K562 (cell line): ENCODE data around the gene LRP1. TPM values are rescaled to one million over a fixed set of nuclear protein-coding genes. Genes with fewer than 3 reads are reported as not detected.

Experiments
- ATAC-seq: fragments of 200-7000 bp; cut with Tn5 transposase; 3 replicates; pipeline ENCODE4 v1.9.1; 2020; ENCODE audit warnings: moderate library complexity
- BruUV-seq: library from RNA; stranded (reverse); fragments of 400-500 nt; replicated peaks from 2 replicates; lab custom pipeline; 2021; lab: Mats Ljungman, UMichigan
- CTCF ChIA-PET: fragments of 300-600 bp; formaldehyde crosslinking; extraction: SDS; loops from one replicate; lab custom pipeline; 2021; ENCODE audit warnings: low intra/inter-chr PET ratio; lab: Yijun Ruan, JAX
- POLR2A ChIA-PET: fragments of 300-600, 350-650 bp; sonication (Branson Sonifier 250); formaldehyde crosslinking; extraction: SDS; loops from one replicate; lab custom pipeline; 2021; ENCODE audit warnings: antibody characterized with exemption, inconsistent platforms; lab: Yijun Ruan, JAX
- DNase-seq, 4 experiments: peaks; one replicate each; pipeline versions ENCODE4 v3.0.0 to v3.0.0-alpha.2; 2011 to 2018; ENCODE audit warnings: low spot score in 3 of 4, mixed read lengths in 3 of 4; ENCODE audit errors: extremely low read depth in 1 of 4
- FAIRE-seq: peaks from 2 replicates; lab custom pipeline; 2011; peaks lifted over from hg19 to GRCh38; lab: Jason Lieb, UNC
- H2AFZ ChIP-seq: 2 replicates; pipeline ENCODE4 v1.6.0; 2011; ENCODE audit warnings: low read depth, low read length, control low read depth, inconsistent platforms
- H3K27ac ChIP-seq: fragments of 200-600 bp; 3 replicates; pipeline ENCODE4 v1.8.0; 2011; ENCODE audit warnings: low read depth, mild to moderate bottlenecking, control low read depth, inconsistent platforms, low read length, moderate library complexity, mixed read lengths; ENCODE audit errors: extremely low read depth
- H3K27me3 ChIP-seq, 2 experiments: fragments of 300-600 bp in 1 of 2; 2 replicates in 1 of 2; 3 replicates in 1 of 2; pipeline versions ENCODE4 v1.6.0 to v1.8.0; 2011; ENCODE audit warnings: inconsistent platforms in 2 of 2, low read length in 2 of 2, mild to moderate bottlenecking in 1 of 2, mixed read lengths in 1 of 2, moderate library complexity in 1 of 2; ENCODE audit not compliant: control insufficient read depth in 2 of 2, insufficient read depth in 2 of 2
- H3K36me3 ChIP-seq: fragments of 300-600 bp; 3 replicates; pipeline ENCODE4 v1.8.0; 2011; ENCODE audit warnings: mild to moderate bottlenecking, low read length, inconsistent platforms; ENCODE audit not compliant: control insufficient read depth, insufficient read depth
- H3K4me1 ChIP-seq, 2 experiments: fragments of 200-600 bp in 1 of 2; replicated peaks in 1 of 2; 2 replicates in 1 of 2; 3 replicates in 1 of 2; pipeline versions ENCODE4 v1.5.1 to v1.8.0; 2011; ENCODE audit warnings: inconsistent platforms in 2 of 2, low read length in 2 of 2, mild to moderate bottlenecking in 1 of 2, mixed read lengths in 1 of 2, moderate library complexity in 1 of 2; ENCODE audit not compliant: control insufficient read depth in 2 of 2, insufficient read depth in 2 of 2
- H3K4me2 ChIP-seq: 2 replicates; pipeline ENCODE4 v1.6.1; 2011; ENCODE audit warnings: low read length, control low read depth, inconsistent platforms, mixed read lengths; ENCODE audit not compliant: insufficient read depth
- H3K4me3 ChIP-seq: fragments of 200-600 bp; sonication (generic), shearing (Covaris generic); 2 replicates; pipeline ENCODE4 v1.5.1; 2016; ENCODE audit warnings: control low read depth, inconsistent platforms
- H3K79me2 ChIP-seq: fragments of 200-600 bp; 3 replicates; pipeline ENCODE4 v1.8.0; 2011; ENCODE audit warnings: low read length, inconsistent platforms; ENCODE audit not compliant: control insufficient read depth, insufficient read depth
- H3K9ac ChIP-seq, 2 experiments: 2 replicates each; pipeline versions ENCODE4 v1.6.0 to v1.6.1; 2011; ENCODE audit warnings: low read depth in 2 of 2, low read length in 2 of 2, control low read depth in 1 of 2, inconsistent platforms in 1 of 2, mild to moderate bottlenecking in 1 of 2, mixed read lengths in 1 of 2; ENCODE audit not compliant: insufficient read depth in 1 of 2
- H3K9me1 ChIP-seq: one replicate; pipeline ENCODE4 v1.6.0; 2011; ENCODE audit warnings: inconsistent platforms, mild to moderate bottlenecking, low read length, moderate library complexity; ENCODE audit not compliant: control insufficient read depth, insufficient read depth
- H3K9me3 ChIP-seq: replicated peaks from 2 replicates; pipeline ENCODE4 v1.5.1; 2011; ENCODE audit warnings: low read depth, low read length, inconsistent platforms; ENCODE audit not compliant: control insufficient read depth, insufficient read depth
- H4K20me1 ChIP-seq: replicated peaks from 2 replicates; pipeline ENCODE4 v1.6.1; 2011; ENCODE audit warnings: low read length, inconsistent platforms, mixed read lengths; ENCODE audit not compliant: control insufficient read depth, insufficient read depth
- ATF7 ChIP-seq: fragments of 450-650 bp; IDR thresholded peaks from 2 replicates; pipeline ENCODE4 v1.7.1; 2014; ENCODE audit warnings: mild to moderate bottlenecking, moderate library complexity
- EGR1 ChIP-seq: fragments of 450-650 bp; conservative IDR thresholded peaks from 2 replicates; pipeline ENCODE4 v1.6.1; 2017; ENCODE audit warnings: mild to moderate bottlenecking
- EZH2 ChIP-seq: IDR thresholded peaks from 2 replicates; pipeline ENCODE4 v1.6.1; 2012; ENCODE audit warnings: low read depth, mild to moderate bottlenecking, inconsistent platforms, low read length, borderline replicate concordance
- FOXJ3 ChIP-seq: sonication (generic); formaldehyde crosslinking; IDR thresholded peaks from 2 replicates; pipeline ENCODE4 v1.4.0; 2020; ENCODE audit warnings: mild to moderate bottlenecking, missing genetic modification reagents
- FOXM1 ChIP-seq, 2 experiments: fragments of 450-650 bp in 1 of 2; sonication (generic) in 1 of 2; formaldehyde crosslinking in 1 of 2; IDR thresholded peaks; 2 replicates each; pipeline versions ENCODE4 v1.6.1 to v1.9.0; 2017 to 2022; ENCODE audit warnings: low read depth in 2 of 2, mild to moderate bottlenecking in 2 of 2, missing genetic modification reagents in 1 of 2, moderate library complexity in 1 of 2
- GATAD2A ChIP-seq: fragments of 450-650 bp; IDR thresholded peaks from 2 replicates; pipeline ENCODE4 v1.6.1; 2017
- NEUROD1 ChIP-seq: fragments of 150-350 bp; IDR thresholded peaks from 2 replicates; pipeline ENCODE4 v1.6.1; 2014; ENCODE audit warnings: borderline replicate concordance, low read length, low read depth; ENCODE audit not compliant: partially characterized antibody
- PRPF4 ChIP-seq: fragments of 200-400 bp; formaldehyde crosslinking; IDR thresholded peaks from one replicate; pipeline ENCODE4 v1.6.1; 2017; ENCODE audit warnings: low read length, low read depth, mild to moderate bottlenecking; ENCODE audit not compliant: insufficient read depth, poor library complexity, severe bottlenecking
- RBM14 ChIP-seq: fragments of 200-400 bp; formaldehyde crosslinking; IDR thresholded peaks from 2 replicates; pipeline ENCODE4 v1.6.1; 2018; ENCODE audit warnings: low read depth, mild to moderate bottlenecking, low read length, moderate library complexity, borderline replicate concordance; ENCODE audit not compliant: insufficient read depth
- RFX5 ChIP-seq: IDR thresholded peaks from 2 replicates; pipeline ENCODE4 v1.6.1; 2011; ENCODE audit warnings: low read depth, mild to moderate bottlenecking, improper control_type of control experiment, low read length
- XRCC3 ChIP-seq: fragments of 450-650 bp; IDR thresholded peaks from 2 replicates; pipeline ENCODE4 v1.6.1; 2017; ENCODE audit warnings: mild to moderate bottlenecking, moderate library complexity
- WGBS: fragments of 100-300 bp; shearing (Covaris generic); methylation state at CpG from one replicate; pipeline ENCODE4 v1.1.6; 2016; ENCODE audit warnings: low coverage, mixed read lengths; ENCODE audit not compliant: insufficient coverage; ENCODE audit errors: missing lambda C conversion rate; 5-methylcytosine and 5-hydroxymethylcytosine counted together
- in situ Hi-C: fragments of 300-500 bp; cut with MboI; formaldehyde crosslinking; loops from 4 replicates; pipeline ENCODE4 v1.15.0; 2018; ENCODE audit warnings: inconsistent platforms, mixed read lengths
- intact Hi-C: fragments of 100-400 bp; cut with micrococcal nuclease; formaldehyde crosslinking; loops from 2 replicates; pipeline ENCODE4 v1.14.2; 2022
- polyA plus RNA-seq, 8 experiments: library from polyadenylated mRNA; depleted of rRNA in 4 of 8; stranded (reverse) in 5 of 8; unstranded in 3 of 8; fragments of >200 nt; fragmentation: Nextera tagmentation in 2 of 8; fragmentation: Illumina TruSeq in 1 of 8; extraction: Ambion mirVana in 2 of 8; extraction: Trizol in 1 of 8; gene quantifications; 2 replicates each; pipeline versions ENCODE4 v1.2.1 to v1.2.3, GENCODE V29; 2011 to 2014; ENCODE audit warnings: inconsistent platforms in 1 of 8, missing spikeins in 1 of 8
- total RNA-seq, 7 experiments: library from RNA; depleted of rRNA in 6 of 7; stranded (reverse); fragments of >200 nt in 6 of 7; fragmentation: Illumina TruSeq in 2 of 7; extraction: Trizol in 2 of 7; gene quantifications; 2 replicates each; pipeline versions ENCODE4 v1.2.1 to v1.2.3, GENCODE V29; 2011 to 2021; ENCODE audit warnings: low replicate concordance in 1 of 7
- TF ChIP-seq, protein P1 (sequence below), 3 experiments: fragments of 200-800 bp in 1 of 3; sonication (Bioruptor generic) in 1 of 3; sonication (generic) in 1 of 3; formaldehyde crosslinking in 1 of 3; IDR thresholded peaks; 2 replicates each; pipeline versions ENCODE4 v1.6.1 to v1.8.0; 2016 to 2022; ENCODE audit warnings: mild to moderate bottlenecking in 2 of 3, missing compliant biosample characterization in 2 of 3, missing genetic modification characterization in 2 of 3, missing genetic modification reagents in 1 of 3
- TF ChIP-seq, protein P2 (sequence below): sonication (generic); formaldehyde crosslinking; IDR thresholded peaks from 2 replicates; pipeline ENCODE4 v1.8.0; 2023; ENCODE audit warnings: missing genetic modification reagents, mild to moderate bottlenecking, borderline replicate concordance

Gene LRP1
- total and polyA plus RNA-seq, 9 of the 15 experiments (the other 6 are each of a cell fraction or from before 2014, with no cell fraction given) = 0.04 to 0.64 (median 0.19) TPM; not detected in 2

DNA sequence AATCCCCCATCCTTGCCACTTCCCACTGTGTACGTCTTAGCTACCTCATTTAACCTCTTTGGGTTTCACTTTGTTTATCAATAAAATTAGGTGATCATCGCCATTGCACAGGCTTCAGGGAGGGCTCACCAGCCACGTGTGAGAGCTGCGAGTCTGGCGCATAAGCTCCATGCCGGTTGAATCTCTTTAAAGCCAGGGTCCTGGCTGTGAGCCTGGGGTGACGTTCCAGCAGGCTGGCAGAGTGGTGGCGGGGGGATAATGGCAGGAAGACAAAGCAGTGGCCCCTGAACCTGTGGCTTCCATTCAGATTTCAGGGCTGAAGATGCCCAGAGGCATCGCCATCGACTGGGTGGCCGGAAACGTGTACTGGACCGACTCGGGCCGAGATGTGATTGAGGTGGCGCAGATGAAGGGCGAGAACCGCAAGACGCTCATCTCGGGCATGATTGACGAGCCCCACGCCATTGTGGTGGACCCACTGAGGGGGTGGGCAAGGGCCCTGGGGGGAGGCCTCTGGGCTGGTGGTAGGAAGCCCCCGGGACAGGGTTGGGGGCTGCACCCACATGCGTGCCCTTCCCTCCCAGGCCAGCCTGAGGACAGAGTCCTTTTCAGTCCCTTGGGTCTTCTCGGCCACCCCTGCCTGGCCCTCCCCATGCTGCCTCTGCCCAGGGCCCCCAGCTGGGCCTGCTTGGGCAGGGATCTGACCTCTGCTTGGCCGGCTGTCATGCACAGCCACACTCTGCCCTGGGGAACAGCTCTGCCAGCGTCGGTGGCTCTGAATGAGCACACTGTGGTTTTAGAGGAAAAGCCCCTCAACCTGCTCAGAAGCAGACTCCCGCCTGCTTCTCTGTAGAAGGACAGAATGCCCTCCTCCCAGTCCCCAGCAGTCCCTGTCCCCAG lies 79.7 kb downstream of the LRP1 start:
- in situ Hi-C loops = loop anchor here (5.0 kb wide), 1 partner anchor 34 kb away; no protein-coding TSS in a partner anchor
- Histone ChIP-seq H3K36me3 (no peaks in the 10 kb centered on the region), H3K9ac (no peak overlapping the region), H3K79me2 (no peaks in the 10 kb centered on the region), H3K4me2 (no peak overlapping the region), H3K4me3 (no peak overlapping the region), H3K9me3 (no peaks in the 10 kb centered on the region), H2AFZ (no peak overlapping the region), H3K27me3 (peaks cover 31 to 85% of the 10 kb centered on the region in 2 experiments; a peak in 4 of 5 replicates), H3K9me1 (peaks cover 2% of the 10 kb centered on the region), H3K4me1 (peaks cover 0 to 50% of the 10 kb centered on the region in 2 experiments; a peak in 2 of 5 replicates), H3K27ac (no peak overlapping the region), H4K20me1 (peaks cover 13% of the 10 kb centered on the region)
- DNase-seq (no peak), FAIRE-seq (no peak), ATAC-seq (no peak)
- POLR2A ChIA-PET = interaction anchor here (0.8 to 1.6 kb wide), 3 partner anchors 11 to 23 kb away, joined by 3 to 6 read pairs (median 3); no protein-coding TSS in a partner anchor
- intact Hi-C loops = no loop called here
- WGBS = 20% methylated on average over 28 of the region's 29 CpGs
- CTCF ChIA-PET = interaction anchor here (1.1 kb wide), 1 partner anchor 31 kb away, joined by 5 read pairs; no protein-coding TSS in a partner anchor
- no TSS peak for BruUV-seq
- TF ChIP-seq EGR1 (no peak), XRCC3 (no peak), FOXJ3 (no peak), PRPF4 (no peak), EZH2 (no peak), GATAD2A (no peak), RFX5 (no peak), RBM14 (no peak), NEUROD1 (no peak), FOXM1 (IDR thresholded peaks at IDR 0.05; ENCODE audit: low read depth) (no peak), FOXM1 (CRISPR knock-in tag; IDR thresholded peaks at IDR 0.05; ENCODE audit: low read depth) (no peak), ATF7 (no peak)
- TF ChIP-seq, protein P1, sequence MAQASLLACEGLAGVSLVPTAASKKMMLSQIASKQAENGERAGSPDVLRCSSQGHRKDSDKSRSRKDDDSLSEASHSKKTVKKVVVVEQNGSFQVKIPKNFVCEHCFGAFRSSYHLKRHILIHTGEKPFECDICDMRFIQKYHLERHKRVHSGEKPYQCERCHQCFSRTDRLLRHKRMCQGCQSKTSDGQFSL (CRISPR knock-in tag; IDR thresholded peaks at IDR 0.05) = no peak
- TF ChIP-seq, protein P1 (tag; IDR thresholded peaks at IDR 0.05) = no peak
- TF ChIP-seq, protein P2, sequence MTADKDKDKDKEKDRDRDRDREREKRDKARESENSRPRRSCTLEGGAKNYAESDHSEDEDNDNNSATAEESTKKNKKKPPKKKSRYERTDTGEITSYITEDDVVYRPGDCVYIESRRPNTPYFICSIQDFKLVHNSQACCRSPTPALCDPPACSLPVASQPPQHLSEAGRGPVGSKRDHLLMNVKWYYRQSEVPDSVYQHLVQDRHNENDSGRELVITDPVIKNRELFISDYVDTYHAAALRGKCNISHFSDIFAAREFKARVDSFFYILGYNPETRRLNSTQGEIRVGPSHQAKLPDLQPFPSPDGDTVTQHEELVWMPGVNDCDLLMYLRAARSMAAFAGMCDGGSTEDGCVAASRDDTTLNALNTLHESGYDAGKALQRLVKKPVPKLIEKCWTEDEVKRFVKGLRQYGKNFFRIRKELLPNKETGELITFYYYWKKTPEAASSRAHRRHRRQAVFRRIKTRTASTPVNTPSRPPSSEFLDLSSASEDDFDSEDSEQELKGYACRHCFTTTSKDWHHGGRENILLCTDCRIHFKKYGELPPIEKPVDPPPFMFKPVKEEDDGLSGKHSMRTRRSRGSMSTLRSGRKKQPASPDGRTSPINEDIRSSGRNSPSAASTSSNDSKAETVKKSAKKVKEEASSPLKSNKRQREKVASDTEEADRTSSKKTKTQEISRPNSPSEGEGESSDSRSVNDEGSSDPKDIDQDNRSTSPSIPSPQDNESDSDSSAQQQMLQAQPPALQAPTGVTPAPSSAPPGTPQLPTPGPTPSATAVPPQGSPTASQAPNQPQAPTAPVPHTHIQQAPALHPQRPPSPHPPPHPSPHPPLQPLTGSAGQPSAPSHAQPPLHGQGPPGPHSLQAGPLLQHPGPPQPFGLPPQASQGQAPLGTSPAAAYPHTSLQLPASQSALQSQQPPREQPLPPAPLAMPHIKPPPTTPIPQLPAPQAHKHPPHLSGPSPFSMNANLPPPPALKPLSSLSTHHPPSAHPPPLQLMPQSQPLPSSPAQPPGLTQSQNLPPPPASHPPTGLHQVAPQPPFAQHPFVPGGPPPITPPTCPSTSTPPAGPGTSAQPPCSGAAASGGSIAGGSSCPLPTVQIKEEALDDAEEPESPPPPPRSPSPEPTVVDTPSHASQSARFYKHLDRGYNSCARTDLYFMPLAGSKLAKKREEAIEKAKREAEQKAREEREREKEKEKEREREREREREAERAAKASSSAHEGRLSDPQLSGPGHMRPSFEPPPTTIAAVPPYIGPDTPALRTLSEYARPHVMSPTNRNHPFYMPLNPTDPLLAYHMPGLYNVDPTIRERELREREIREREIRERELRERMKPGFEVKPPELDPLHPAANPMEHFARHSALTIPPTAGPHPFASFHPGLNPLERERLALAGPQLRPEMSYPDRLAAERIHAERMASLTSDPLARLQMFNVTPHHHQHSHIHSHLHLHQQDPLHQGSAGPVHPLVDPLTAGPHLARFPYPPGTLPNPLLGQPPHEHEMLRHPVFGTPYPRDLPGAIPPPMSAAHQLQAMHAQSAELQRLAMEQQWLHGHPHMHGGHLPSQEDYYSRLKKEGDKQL (CRISPR knock-in tag) = no peak
